Kidney (tissue), 14 donors: Measurements from ENCODE around the gene PRSS23. TPM values are rescaled to one million over a fixed set of nuclear protein-coding genes. Genes with fewer than 3 reads are reported as not detected.

ENCODE experiments used
- DNase-seq, 5 donors: peaks; one replicate each; pipeline ENCODE4 v3.0.0-alpha.2; 2013 to 2020
- FAIRE-seq: peaks from 2 replicates; lab custom pipeline; 2012; peaks lifted over from hg19 to GRCh38; lab: Jason Lieb, UNC
- H3K27ac ChIP-seq, 2 donors: one replicate each; pipeline ENCODE4 v1.7.0; 2013; ENCODE audit warnings: low read depth in 2 of 2, low read length in 2 of 2, inconsistent platforms in 1 of 2
- H3K27me3 ChIP-seq: one replicate; pipeline ENCODE4 v1.7.1; 2013; ENCODE audit warnings: low read length, inconsistent platforms; ENCODE audit not compliant: control insufficient read depth, insufficient read depth
- H3K36me3 ChIP-seq, 3 donors: one replicate each; pipeline versions ENCODE4 v1.7.0 to v1.7.1; 2013; ENCODE audit warnings: low read length in 3 of 3, control low read depth in 1 of 3, inconsistent platforms in 1 of 3; ENCODE audit not compliant: insufficient read depth in 3 of 3, control insufficient read depth in 2 of 3
- H3K4me1 ChIP-seq, 3 donors: one replicate each; pipeline versions ENCODE4 v1.7.0 to v1.7.1; 2013; ENCODE audit warnings: low read length in 3 of 3, inconsistent platforms in 1 of 3, low read depth in 1 of 3; ENCODE audit not compliant: control insufficient read depth in 2 of 3, insufficient read depth in 2 of 3
- H3K4me3 ChIP-seq, 3 donors: one replicate each; pipeline versions ENCODE4 v1.7.0 to v1.8.1; 2013; ENCODE audit warnings: low read length in 3 of 3, control low read depth in 1 of 3, inconsistent platforms in 1 of 3
- H3K9ac ChIP-seq, 3 donors: one replicate each; pipeline versions ENCODE4 v1.7.0 to v1.7.1; 2013; ENCODE audit warnings: low read length in 3 of 3, control low read depth in 1 of 3, inconsistent platforms in 1 of 3
- H3K9me3 ChIP-seq, 3 donors: one replicate each; pipeline versions ENCODE4 v1.7.0 to v1.7.1; 2013; ENCODE audit warnings: low read length in 3 of 3, control low read depth in 1 of 3, inconsistent platforms in 1 of 3; ENCODE audit not compliant: control insufficient read depth in 2 of 3, insufficient read depth in 1 of 3
- intact Hi-C: fragments of 100-400 bp; cut with DNase I; formaldehyde crosslinking; loops from one replicate; pipeline ENCODE4 v1.11.1; 2022
- polyA plus RNA-seq: library from polyadenylated mRNA; stranded (reverse); fragments of 350-450 nt; fragmentation: Illumina TruSeq; extraction: RNeasy Lipid Tissue Mini Kit (QIAGEN cat#74804); gene quantifications from one replicate; pipeline ENCODE4 v1.2.3, GENCODE V29; 2014; ENCODE audit warnings: low read depth, low replicate concordance; ENCODE audit not compliant: insufficient read depth
- total RNA-seq: library from RNA; stranded (reverse); fragmentation: NEBNext Ultra II Directional; extraction: Animal tissue kit (Norgen Biotek cat#: 25700); gene quantifications from one replicate; pipeline ENCODE4 v1.2.1, GENCODE V29; 2021
- TF ChIP-seq, protein P1 (sequence below): IDR thresholded peaks from 3 replicates; pipeline ENCODE4 v1.5.1; 2012; ENCODE audit warnings: mild to moderate bottlenecking, moderate library complexity, borderline replicate concordance; ENCODE audit not compliant: insufficient read depth; ENCODE audit errors: extremely low read depth
- donor health status: control.
- donor health status: control.
- donor health status: control.
- donor health status: control.
- donor health status: control.
- donor health status: DM: yes; HTN: yes; CAD: no.
- donor health status: Normal renal cell carcinoma (clear cell type).

Gene PRSS23
- total and polyA plus RNA-seq, 2 donors from 2014 or later = 53.4 to 54.6 TPM

DNA sequence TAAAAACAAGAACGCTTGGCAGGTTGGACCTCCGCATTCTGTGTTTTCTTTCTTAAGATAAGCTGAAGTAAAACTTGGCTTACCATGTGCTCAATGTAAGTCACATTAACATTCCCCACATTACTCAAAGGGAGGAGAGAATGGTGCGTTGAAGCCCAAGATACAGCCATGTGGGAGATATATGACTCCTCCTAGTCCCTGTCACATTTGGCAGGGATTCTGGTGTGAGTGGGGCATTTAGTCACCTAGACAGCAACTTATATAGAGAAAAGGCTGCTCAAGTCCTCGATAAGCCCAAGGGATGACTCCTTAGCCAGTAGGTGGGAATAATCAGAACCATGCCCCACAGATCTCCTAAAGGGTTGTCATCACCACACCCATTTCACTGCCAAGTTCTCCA lies 4.6 kb downstream of the PRSS23 start:
- no peak for FAIRE-seq
- Histone ChIP-seq H3K27me3 (no peaks in the 10 kb centered on the region), H3K36me3 (no peaks in the 10 kb centered on the region), H3K27ac (no peak overlapping the region), H3K9me3 (no peaks in the 10 kb centered on the region), H3K9ac (no peak overlapping the region), H3K4me1 (peaks cover 0 to 8% (median 2%) of the 10 kb centered on the region in 3 donors), H3K4me3 (no peak overlapping the region)
- no peak for DNase-seq
- intact Hi-C loops = no loop called here
- TF ChIP-seq, protein P1, sequence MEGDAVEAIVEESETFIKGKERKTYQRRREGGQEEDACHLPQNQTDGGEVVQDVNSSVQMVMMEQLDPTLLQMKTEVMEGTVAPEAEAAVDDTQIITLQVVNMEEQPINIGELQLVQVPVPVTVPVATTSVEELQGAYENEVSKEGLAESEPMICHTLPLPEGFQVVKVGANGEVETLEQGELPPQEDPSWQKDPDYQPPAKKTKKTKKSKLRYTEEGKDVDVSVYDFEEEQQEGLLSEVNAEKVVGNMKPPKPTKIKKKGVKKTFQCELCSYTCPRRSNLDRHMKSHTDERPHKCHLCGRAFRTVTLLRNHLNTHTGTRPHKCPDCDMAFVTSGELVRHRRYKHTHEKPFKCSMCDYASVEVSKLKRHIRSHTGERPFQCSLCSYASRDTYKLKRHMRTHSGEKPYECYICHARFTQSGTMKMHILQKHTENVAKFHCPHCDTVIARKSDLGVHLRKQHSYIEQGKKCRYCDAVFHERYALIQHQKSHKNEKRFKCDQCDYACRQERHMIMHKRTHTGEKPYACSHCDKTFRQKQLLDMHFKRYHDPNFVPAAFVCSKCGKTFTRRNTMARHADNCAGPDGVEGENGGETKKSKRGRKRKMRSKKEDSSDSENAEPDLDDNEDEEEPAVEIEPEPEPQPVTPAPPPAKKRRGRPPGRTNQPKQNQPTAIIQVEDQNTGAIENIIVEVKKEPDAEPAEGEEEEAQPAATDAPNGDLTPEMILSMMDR = no peak

DNA sequence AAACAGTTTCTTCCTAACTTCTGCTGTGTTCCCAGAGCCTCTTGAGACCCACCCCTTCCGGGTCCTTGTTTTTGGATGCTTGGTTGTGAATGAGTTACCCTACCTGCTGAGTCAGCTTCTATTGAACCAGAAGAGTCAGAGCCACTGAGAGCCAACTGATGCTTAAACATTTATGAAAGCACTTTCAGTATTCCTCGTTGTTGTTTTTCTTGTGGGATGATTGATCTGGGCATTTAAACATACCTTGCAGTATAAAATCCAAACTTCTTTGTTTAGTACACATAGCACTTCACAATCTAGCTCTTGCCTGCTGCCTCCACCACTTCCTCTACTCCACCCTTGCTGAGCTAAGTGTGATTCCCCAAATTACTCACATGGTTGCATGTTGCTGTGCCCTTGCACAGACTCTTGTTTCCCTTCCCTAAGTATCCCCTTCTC lies 5.5 kb downstream of the PRSS23 start:
- H3K4me3 ChIP-seq = no peak overlapping the region
- no peak overlapping the region for H3K27ac ChIP-seq
- peaks cover 0 to 8% (median 0%) of the 10 kb centered on the region in 3 donors for H3K4me1 ChIP-seq
- TF ChIP-seq, protein P1 = no peak
- no peaks in the 10 kb centered on the region for H3K36me3 ChIP-seq
- no peaks in the 10 kb centered on the region for H3K9me3 ChIP-seq
- no peak for FAIRE-seq
- H3K27me3 ChIP-seq = no peaks in the 10 kb centered on the region
- DNase-seq = no peak
- H3K9ac ChIP-seq = no peak overlapping the region
- intact Hi-C loops = no loop called here

DNA sequence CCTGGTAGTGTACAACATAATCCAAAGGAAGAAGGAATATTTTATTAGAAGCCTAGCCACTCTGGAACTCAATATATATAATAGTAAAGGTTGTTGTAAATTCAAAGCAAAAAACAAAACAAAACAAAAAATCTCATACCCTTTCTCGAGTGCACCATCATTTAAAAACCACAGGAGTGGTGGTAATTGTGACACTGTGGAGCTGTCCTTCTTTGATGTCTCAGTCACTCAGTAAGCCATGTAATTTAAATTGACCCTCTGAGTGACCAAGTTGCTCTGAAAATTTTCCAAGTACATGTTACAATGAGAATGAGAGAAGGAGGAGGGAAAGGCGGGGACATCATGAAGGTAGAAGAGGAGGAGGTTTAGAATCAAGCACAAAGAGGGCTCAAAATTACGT lies 6.6 kb downstream of the PRSS23 start:
- no peaks in the 10 kb centered on the region for H3K27me3 ChIP-seq
- DNase-seq (no peak), FAIRE-seq (no peak)
- TF ChIP-seq, protein P1 = no peak
- no peak overlapping the region for H3K27ac ChIP-seq
- H3K36me3 ChIP-seq = no peaks in the 10 kb centered on the region
- H3K4me3 ChIP-seq = no peak overlapping the region
- no peaks in the 10 kb centered on the region for H3K9me3 ChIP-seq
- peaks cover 0 to 8% (median under 1%) of the 10 kb centered on the region in 3 donors for H3K4me1 ChIP-seq
- intact Hi-C loops = no loop called here
- no peak overlapping the region for H3K9ac ChIP-seq

DNA sequence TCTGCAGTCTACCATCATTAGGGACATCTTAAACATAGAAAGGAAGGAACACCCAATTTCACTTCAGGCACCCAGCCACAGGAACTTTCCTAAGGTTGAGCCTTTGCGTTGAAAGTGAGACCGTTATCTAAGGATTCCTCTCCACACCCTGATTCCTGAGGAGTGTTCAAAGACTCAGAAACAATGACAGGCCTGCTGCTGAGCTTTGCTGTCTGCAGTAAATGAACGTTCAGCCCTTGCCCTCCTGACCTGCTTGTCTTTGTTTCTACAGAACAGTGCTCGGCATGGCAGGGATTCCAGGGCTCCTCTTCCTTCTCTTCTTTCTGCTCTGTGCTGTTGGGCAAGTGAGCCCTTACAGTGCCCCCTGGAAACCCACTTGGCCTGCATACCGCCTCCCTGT lies 7.0 kb downstream of the PRSS23 start:
- Histone ChIP-seq H3K4me1 (peaks cover 0 to 8% (median 3%) of the 10 kb centered on the region in 3 donors), H3K27ac (no peak overlapping the region), H3K27me3 (no peaks in the 10 kb centered on the region), H3K9ac (no peak overlapping the region), H3K4me3 (no peak overlapping the region), H3K36me3 (no peaks in the 10 kb centered on the region), H3K9me3 (no peaks in the 10 kb centered on the region)
- intact Hi-C loops = no loop called here
- TF ChIP-seq, protein P1 = no peak
- DNase-seq = peak in 1 of 5 donors; percentile 25
- FAIRE-seq = no peak
